CD4-positive, alpha-beta T cell treated with Interleukin-4 for 1 hour (primary cell): Measurements from ENCODE around the gene TAS1R3.
A peak's percentile ranks its signal among the peaks of the same experiment; 100 is the strongest.
"Not testable (repeated sequence)": the region's sequence is repeated elsewhere in the genome, so short reads cannot be mapped to it uniquely, and the experiment has no call there.

Source experiments
- DNase-seq, 2 donors: peaks; one replicate each; pipeline ENCODE4 v3.0.0-alpha.2; 2020 to 2022

TAS1R3 gene

DNA sequence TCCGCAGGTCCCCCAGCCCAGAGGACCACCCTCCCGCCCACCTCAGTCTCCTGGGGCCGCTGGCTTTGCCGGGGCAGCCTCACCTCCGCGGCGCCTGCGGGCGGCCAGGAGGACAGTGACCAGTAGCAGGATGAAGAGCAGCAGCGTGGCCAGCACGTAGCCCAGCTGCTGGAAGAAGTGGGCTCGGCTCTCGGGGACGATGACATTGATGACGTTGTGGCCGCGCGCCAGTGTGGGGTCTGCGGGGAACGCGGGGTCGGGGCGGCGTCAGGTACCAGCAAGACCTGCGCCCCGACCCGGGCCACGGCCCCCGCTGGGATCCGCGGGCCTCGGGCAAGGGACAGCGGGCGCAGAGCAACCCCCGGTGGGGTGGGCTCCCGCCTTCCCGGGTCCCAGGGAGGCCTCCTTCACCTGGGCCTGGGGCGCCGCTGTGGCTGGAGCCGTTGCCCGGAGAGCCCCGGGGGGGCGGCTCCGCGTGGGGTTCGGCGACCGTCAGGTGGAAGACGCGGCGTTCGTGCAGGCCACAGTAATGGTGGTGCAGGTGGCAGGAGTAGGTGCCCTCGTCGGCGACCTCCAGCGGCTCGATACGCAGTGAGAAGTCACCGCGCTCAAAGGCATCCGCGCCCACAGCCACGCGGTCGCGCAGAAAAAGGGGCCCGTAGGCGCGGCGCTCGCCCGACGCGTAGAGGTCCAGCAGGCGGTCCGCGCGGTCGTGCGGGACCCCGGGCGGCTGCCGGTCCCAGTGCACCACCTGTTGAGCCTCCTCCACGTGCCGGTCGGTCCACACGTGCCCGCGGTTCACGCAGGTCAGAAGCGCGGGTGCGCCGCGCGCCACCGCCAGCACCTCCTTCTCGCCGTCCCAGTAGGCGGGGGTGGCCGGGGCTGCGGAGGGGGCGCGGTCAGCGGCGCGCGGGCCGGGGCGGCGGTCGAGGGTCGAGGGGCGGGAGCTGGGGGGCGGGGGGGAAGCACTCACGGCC is 23.5 kb downstream of the TAS1R3 start:
- DNase-seq: no peak

DNA sequence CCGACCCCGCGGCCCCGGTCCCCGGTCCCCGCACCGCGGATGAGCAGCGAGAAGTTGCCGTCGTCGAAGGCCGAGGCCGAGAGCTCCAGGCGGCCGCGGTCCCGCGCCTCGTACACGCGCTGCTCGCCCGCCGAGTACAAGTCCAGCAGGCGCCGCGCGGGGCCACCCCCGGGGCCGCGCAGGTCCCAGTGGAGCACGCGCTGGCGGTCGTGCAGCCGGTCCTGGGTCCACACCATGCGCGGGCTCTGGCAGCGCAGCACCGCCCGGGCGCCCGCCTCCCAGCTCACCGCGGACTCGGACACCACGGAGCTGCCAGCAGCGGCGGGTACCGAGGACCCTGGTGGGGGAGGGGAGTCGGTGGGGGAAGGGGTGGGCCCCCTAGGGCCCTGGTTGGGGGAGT is 24.3 kb downstream of the TAS1R3 start:
- no peak for DNase-seq

DNA sequence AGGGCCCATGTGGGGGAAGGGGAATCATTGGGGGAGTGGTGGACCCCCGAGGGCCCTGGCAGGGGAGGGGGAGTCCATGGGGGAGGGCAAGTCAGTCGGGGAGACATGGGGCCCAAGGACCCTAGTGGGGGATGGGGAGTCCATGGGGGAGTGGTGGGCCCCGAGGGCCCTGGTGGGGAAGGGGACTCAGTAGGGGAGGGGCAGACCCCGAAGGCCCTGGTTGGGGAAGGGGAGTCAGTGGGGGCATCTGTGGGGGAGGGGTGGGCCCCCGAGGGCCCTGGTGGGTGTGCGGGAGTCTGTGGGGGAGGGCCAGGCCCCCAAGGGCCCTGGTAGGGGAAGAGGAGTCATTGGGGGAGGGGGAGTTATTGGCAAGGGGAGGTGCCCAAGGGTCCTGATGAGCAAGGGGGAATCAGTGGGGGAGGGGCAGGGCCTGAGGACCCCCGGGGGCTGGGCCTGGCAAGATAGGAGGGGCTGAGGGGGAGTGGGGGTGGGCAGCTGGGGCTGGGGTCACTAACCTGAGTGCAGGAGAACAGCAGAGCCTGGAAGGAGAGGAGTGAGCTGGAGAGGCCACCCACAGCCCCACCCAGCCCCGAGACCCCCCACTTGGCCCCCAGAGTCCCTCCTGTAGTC is 25.2 kb downstream of the TAS1R3 start:
- DNase-seq: no peak

GRCh38 chr1:1356796-1357401 is 25.8 kb downstream of the TAS1R3 start:
- no peak for DNase-seq

DNA sequence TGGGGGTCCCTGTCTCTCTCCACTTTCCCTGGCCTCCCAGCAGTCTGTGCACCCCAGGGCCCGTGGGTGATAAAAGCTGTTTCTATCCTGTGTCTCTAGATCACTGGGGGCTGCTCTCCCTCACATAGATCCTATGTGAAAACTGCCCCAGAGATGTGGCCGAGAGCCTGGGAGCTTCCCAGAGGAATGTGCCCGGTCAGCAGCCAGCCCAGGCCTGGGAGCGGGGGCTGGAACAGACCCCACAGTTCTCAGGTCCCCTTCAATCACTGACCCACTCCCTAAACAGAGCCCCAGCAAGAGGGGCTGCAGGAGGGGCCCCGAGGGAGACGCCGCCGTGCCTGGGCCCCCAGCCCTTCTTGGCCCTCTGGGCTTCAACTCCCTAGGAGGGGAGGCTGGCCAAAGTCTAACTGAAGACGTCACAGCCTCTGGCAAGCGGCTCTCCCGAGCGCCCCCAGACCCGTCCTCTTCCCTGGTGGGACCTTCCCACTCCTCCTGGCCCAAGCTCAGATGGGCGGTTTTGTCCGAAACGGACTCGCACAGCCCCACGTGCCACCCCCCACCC is 26.9 kb downstream of the TAS1R3 start:
- DNase-seq: no peak

- no peak for DNase-seq
These were observed 27.6 kb downstream of the TAS1R3 start, which contains the start of gene MXRA8 for GRCh38 chr1:1358433-1359271. Gene MXRA8 (minus strand): TSS chr1:1358555. CDS start chr1:1358504, 51 bp downstream.

DNA sequence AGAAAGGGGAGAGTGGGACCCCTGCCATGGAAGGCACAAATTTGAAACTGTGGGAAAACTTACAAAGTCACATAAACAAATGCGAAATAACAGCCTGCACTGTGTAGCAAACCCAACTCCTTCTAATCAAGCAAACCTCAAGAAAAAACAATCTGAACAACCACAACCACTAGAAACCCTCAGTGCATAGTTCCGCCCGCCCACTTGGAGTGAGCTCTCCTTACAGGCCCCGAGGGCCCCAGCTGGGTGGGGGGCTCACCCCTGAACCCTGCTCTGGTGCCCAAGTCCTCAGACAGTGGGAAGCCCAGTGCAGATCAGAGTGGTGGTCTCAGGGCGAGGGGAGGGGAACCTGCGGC is 28.2 kb downstream of the TAS1R3 start:
- no peak for DNase-seq

DNA sequence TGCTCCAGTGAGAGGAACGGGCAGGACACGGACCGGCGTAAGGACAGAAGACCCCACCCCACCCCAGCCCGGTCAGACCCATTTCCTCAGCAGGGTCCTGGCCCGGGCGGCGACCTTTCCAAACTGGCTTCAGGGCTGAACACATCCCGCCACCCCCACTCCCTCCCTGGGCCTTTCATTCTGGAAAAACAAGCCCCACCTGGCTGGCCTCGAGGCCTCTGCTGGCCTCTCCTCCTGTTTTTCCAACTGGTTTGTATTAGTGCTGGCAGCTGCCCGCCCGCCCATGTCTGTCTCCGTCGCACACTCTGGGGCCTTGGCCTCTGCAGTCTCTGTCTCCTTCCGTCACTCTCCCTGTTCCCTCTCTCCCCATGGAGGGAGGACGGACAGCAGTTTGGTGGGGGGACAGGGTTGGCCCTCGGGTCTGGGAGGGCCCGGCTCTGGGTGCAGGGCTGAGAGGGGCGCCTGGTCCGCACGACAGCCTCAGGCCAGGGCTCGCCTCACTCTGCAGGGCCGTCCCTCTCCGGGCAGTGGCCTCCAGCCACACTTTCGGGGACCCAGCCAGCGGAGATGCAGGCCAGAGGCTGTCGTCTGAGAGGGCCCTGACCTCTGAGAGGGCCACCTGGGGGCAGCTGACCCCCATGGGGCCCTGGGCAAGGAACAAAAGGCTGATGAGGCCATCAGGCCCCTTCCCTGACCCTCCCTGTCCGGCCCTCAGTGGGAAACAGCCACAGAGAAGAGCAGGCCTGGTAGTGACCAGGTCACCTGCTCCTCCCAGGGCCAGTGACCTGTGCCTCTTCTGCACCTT is 28.8 kb downstream of the TAS1R3 start:
- DNase-seq: no peak

- no peak for DNase-seq
These were observed 29.6 kb downstream of the TAS1R3 start for GRCh38 chr1:1360506-1361169.

GRCh38 chr1:1361233-1361981 is 30.3 kb downstream of the TAS1R3 start:
- DNase-seq: no peak

- DNase-seq: no peak
These were observed 30.9 kb downstream of the TAS1R3 start for GRCh38 chr1:1361982-1362423.

DNA sequence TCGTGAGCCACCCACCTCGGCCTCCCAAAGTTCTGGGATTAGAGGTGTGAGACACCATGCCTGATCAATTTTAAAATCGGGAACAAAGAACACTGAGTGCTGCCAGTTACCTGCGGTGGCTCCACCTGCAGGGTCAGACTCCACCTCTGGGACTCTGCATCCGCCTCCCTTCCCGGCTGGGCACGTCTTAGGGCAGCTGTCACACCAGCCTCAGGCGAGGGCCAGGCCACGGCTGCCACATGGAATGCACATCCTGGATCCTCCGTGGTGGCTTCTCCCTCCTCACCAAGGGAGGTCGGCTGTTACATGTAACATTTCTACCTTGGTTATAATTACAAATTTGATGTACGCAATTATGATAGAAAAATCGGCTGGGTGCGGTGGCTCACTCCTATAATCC is 33.2 kb downstream of the TAS1R3 start:
- no peak for DNase-seq

DNA sequence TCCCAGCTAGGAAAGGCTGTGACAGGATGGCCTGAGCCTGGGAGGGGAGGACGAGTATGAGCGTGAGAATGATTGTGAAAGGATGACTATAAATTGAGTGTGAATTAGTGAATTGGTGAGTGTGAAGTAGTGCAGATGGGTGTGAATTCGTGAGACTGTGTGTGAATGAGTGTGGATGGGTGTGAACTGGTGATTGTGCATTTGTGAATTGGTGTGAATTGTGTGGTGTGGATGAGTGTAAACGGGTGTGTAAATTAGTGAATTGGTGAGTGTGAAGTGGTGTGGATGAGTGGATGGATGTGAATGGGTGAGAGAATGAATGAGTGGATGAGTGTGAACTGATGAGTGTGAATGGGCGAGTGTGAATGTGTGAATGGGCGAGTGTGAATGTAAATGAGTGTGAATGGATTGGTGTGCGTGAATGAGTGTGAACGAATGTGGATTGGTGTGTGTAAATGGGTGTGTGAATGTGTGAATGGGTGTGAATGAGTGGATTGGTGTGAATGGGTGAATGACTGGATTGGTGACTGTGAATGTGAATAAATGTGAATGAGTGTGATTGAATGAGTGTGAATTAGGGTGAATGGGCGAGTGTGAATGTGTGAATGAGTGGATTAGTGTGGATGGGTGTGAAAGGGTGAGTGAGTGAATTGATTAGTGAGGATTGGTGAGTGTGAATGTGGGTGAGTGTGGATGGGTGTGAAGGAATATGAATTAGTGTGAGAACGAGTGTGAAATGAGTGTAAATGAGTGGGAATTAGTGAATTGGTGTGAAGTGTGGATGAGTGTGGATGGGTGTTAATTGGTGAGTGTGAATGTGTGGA is 35.0 kb downstream of the TAS1R3 start:
- DNase-seq: no peak

DNA sequence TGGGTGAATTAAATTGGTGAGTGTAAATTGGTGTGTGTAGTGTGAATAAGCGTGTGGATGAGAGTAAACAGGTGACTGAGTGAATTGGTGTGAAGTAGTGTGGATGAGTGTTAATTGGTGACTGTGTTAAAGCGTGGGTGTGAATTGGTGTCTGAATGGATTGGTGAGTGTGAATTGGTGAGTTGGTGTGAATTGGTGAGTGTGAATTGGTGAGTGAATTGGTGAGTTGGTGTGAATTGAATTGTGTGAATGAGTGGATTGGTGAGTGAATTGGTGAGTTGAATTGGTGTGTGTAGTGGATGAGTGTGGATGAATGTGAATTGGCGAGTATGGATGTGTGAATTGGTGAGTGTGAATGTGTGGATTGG is 35.6 kb downstream of the TAS1R3 start:
- DNase-seq: no peak

DNA sequence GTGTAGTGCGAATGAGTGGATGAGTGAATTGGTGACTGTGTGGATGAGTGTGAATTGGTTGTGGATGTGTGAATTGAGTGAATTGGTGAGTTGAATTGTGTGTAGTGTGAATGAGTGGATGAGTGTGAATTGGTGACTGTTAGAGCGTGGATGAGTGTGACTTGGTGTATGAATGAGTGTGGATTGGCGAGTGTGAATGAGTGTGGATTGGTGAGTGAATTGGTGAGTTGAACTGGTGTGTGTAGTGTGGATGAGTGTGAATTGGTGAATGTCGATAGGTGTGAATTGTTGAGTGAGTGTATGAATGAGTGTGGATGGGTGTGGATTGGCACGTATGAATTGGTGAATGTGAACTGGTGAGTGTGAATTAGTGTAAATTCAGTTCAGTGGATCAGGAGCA is 36.2 kb downstream of the TAS1R3 start:
- no peak for DNase-seq

DNA sequence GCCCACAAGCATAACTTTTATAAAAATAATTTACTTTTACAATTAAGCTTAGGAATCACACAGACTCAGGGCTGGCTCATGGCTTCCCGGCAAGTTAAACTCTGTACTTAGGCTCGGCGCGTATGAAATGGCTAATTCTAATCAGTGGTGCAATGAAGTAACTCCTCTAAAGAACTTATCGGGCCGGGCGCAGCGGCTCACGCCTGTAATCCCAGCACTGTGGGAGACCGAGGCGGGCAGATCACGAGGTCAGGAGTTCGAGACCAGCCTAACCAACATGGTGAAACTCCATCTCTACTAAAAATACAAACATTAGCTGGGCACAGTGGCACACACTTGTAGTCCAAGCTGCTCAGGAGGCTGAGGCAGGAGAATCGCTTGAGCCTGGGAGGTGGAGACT is 39.0 kb downstream of the TAS1R3 start:
- DNase-seq: not testable (repeated sequence)

GRCh38 chr1:1370771-1371300 is 39.8 kb downstream of the TAS1R3 start:
- DNase-seq: no peak

DNA sequence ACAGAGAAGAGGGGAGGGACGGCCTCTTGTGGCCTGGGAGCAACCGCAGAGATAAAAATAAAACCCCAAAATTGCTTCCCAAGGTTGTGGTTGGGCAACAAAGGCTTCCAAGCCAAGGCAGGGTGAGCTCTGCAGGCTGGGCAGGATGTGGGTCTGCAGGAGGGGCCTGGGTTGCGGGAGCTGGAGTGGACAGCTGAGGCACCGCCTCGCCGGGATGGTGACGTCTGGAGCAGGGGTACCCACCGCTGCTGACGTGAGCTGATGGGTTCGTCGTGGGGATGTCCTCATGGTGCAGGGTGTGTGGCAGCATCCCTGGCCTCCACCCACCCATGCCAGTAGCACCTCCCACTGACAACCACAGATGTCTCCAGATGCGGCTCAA is 40.3 kb downstream of the TAS1R3 start:
- peak; percentile 84 to 86 for DNase-seq
